IPS DF 19.7 (cell line): Measurements from ENCODE around the gene HTR2A.
A peak's percentile ranks its signal among the peaks of the same experiment; 100 is the strongest.
"Not testable (repeated sequence)": the region's sequence is repeated elsewhere in the genome, so short reads cannot be mapped to it uniquely, and the experiment has no call there.

Experiments used
- DNase-seq: peaks from one replicate; pipeline ENCODE4 v3.0.0-alpha.2; 2013; ENCODE audit warnings: low read depth, low spot score

The HTR2A gene

GRCh38 chr13:46812301-46812797, 84.5 kb downstream of the HTR2A start:
- no peak for DNase-seq

GRCh38 chr13:46810440-46810839, 86.4 kb downstream of the HTR2A start:
- DNase-seq: no peak

DNA sequence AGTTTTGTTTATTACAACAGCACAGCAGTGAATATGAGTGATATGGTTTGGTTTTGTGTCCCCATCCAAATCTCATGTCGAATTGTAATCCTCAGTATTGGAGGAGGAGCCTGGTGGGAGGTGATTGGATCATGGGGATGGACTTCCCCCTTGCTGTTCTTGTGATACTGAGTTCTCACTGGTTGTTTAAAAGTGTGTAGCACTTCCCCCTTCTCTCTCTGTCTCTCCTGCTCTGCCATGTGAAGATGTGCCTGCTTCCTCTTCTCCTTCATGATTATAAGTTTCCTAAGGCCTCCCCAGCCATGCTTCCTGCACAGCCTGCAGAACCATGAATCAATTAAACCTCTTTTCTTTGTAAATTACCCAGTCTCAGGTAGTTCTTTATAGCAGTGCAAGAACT, 91.9 kb downstream of the HTR2A start:
- not testable (repeated sequence) for DNase-seq

DNA sequence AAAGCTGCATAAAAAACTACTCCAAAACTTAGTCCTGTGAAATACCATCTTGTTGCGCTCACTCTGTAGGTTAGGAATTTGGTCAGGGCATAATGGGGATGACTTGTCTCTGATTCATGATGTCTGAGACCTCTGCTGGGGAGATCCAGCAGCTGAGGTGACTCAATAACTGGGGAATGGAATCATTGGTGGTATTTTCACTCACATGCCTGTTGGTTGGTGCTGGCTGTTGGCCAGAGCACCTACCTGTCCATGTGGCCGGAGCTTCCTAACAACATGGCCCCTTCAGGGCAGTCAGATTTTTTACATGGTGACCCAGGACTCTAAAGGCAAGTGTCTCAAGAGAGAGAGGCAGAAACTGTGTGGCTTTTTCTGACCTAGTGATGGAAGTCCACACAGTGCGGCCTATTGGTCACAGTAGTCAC, 92.5 kb downstream of the HTR2A start:
- DNase-seq: no peak

- no peak for DNase-seq
These were observed 93.3 kb downstream of the HTR2A start for GRCh38 chr13:46803586-46803985.

DNA sequence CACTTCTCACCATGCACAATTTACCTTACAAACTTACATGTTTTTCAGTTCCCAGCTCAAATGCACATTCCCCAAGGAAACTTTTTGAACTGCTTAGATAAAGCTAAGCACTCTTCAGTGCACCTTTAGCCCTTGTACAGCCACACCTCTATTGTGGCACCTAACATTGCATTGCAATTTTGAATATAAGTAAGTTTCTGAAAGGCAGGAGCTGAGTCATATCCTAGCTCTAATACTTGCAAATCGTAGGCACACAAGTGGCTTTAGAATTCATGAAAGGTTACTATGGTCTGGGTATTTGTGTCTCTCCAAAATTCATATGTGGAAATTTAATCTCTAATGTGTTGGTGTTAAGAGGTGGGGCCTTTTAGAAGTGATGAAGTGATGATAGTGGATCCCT, 95.0 kb downstream of the HTR2A start:
- DNase-seq: no peak

DNA sequence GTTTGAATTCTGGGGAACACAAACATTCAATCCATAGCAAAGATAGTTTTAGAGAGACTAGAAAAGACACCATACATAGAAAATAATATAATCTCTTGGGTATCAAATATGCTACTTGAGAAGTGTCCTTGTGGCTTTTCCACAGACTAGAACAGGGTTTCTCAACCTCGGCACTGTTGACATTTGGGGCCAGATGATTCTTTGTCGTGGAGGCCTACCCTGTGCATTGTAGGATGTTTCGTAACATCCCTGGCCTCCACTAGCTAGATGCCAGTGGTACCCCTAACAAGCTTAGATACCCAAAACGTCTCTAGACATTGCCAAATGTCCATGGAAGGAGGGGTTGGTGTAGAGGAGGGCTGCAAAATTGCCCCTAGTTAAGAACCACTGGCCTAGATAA, 97.7 kb downstream of the HTR2A start:
- no peak for DNase-seq

- no peak for DNase-seq
These were observed 99.2 kb downstream of the HTR2A start for GRCh38 chr13:46797501-46798237.

DNA sequence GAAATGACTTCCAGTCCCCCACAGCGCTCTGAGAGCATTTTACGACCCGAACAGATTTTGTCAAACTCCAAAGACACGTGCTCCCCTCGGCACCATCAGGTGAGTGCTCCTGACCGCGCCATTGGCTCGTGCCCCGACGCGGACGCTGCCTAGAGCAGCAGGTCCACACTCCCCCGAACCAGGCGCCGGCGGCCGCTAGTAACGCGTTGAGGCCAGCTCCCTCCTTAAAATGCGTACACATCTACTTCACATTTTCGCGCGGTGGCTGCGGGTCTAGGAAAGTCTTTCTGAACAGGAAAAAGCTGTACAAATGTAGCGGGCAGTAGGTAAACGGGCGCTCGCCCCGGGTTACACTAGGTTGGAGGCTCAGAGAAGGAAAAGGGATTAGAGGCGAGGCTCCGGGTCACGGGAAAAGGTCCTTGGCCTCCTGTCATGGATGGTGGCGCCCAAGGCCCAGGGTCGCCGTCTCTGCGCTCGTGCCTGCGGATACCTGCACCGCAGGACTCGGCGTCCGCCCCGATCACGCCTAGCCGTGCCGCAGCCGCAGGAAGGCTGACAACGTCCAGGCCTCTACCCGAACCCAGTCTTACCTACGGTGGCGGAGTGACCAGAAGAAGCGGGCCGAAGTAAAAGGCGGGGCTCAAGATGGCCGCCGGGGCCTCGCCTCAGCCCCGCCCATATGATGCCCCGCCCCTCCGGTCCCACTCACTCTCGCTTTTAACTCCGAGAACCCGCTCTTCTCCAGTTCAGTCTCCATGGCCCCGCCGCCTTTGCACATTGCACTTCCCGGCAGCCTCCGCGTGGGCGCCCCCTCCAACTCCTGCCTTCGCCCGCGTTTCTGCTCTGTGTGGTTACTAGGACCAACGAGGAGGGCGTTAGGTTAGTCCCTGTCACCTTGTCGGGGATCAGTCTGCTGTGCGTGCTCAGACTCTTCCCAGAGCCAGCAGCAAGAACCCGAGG, 100.1 kb downstream of the HTR2A start, which contains the start of gene ESD:
TSS of gene ESD (minus strand) at position 647 of the 960 bp plus-strand sequence. CDS start 5,748 bp downstream, outside the sequence.
- DNase-seq: peak; percentile 64

GRCh38 chr13:46796129-46796514, 100.7 kb downstream of the HTR2A start:
- no peak for DNase-seq

GRCh38 chr13:46795321-46795720, 101.5 kb downstream of the HTR2A start:
- no peak for DNase-seq

DNA sequence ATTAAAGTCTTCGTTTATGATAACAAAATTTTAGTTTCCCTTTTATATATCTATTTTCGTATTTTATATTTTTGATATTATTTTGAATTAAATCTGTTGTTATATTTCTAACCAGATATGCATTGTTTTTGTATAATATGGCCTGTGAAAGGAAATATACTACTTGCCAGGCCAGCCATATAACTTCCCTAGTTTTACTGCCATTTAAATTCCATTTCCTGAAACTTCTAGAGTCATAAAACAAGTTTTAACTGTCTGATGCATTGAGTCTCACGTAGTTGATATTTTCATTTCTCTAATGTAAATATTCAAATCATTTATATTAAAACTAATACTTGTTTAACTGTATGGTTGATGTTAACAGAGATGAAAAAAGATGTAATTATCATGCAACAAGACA, 113.3 kb downstream of the HTR2A start:
- DNase-seq: no peak

DNA sequence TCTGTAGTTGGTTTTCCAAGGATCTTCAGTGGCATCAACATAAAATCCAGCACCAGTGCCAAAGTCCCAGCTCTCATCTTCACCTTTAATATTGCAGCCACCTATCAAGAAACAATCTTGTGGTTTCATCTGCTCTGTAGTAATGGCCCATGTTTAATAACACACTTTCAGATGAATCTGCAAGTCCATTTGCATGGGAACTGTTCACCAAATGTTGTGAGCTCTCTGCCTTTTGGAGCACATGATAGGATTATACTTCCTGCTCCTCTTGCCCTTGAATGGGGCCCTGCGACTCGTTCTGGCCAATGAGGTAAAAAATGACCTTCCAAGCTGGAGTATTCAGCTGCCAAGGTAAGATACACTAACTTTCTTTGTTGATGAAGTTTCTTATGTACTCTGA, 114.2 kb downstream of the HTR2A start:
- DNase-seq: no peak

DNA sequence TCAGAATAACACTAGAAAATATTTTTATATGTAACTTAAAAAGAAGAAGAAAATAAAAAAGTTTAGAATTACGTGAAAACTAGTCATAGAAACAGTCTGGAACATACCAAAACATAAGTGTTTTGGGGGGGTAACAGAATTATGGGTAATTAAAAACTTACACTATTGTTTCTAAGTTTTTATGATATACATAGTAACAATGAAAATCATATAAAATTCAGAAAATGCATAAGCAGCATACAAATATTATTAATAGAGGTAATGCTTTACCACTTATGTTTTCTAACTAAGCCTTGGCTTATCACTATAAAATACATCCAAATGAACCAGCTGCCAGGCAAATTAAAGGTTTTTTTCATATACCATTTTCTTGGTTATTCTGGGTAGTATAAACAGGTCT, 114.8 kb downstream of the HTR2A start:
- no peak for DNase-seq
